Gastroesophageal sphincter (tissue), 4 donors: Measurements from ENCODE around the gene MRPL40. TPM values are rescaled to one million over a fixed set of nuclear protein-coding genes. Genes with fewer than 3 reads are reported as not detected.

Experiments
- ATAC-seq: fragments of 150-250 bp; one replicate; pipeline ENCODE4 v1.9.1; 2016; ENCODE audit warnings: mild to moderate bottlenecking, moderate library complexity
- H3K27ac ChIP-seq, 4 donors: fragments of 200-600 bp; sonication (generic) in 3 of 4; 1 replicate in 3 of 4; 2 replicates in 1 of 4; pipeline ENCODE4 v1.5.1; 2016 to 2019
- H3K27me3 ChIP-seq: fragments of 200-600 bp; sonication (generic); one replicate; pipeline ENCODE4 v1.5.1; 2019
- H3K36me3 ChIP-seq, 2 donors: fragments of 200-600 bp; sonication (generic); one replicate each; pipeline ENCODE4 v1.5.1; 2019; ENCODE audit warnings: control low read depth in 1 of 2
- H3K4me1 ChIP-seq, 3 donors: fragments of 200-600 bp; sonication (generic); 1 replicate in 2 of 3; 2 replicates in 1 of 3; pipeline ENCODE4 v1.5.1; 2016 to 2019; ENCODE audit warnings: control low read depth in 2 of 3
- H3K4me3 ChIP-seq, 2 donors: fragments of 200-600 bp; sonication (generic); one replicate each; pipeline ENCODE4 v1.5.1; 2019; ENCODE audit warnings: mild to moderate bottlenecking in 1 of 2, moderate library complexity in 1 of 2
- H3K9me3 ChIP-seq, 3 donors: fragments of 200-600 bp; sonication (generic); one replicate each; pipeline ENCODE4 v1.5.1; 2017 to 2019; ENCODE audit warnings: control low read depth in 2 of 3
- EP300 ChIP-seq: sonication (generic); formaldehyde crosslinking; IDR thresholded peaks from one replicate; pipeline ENCODE4 v1.6.1; 2017; ENCODE audit warnings: antibody characterized with exemption, mild to moderate bottlenecking
- POLR2A ChIP-seq, 2 donors: fragments of 450-650 bp; IDR thresholded peaks; one replicate each; pipeline ENCODE4 v1.6.1; 2017; ENCODE audit warnings: antibody characterized with exemption in 2 of 2, mild to moderate bottlenecking in 2 of 2, moderate library complexity in 1 of 2
- POLR2AphosphoS5 ChIP-seq: sonication (generic); formaldehyde crosslinking; IDR thresholded peaks from one replicate; pipeline ENCODE4 v1.6.1; 2017; ENCODE audit warnings: antibody characterized with exemption
- WGBS, 2 donors: methylation state at CpG; one replicate each; pipeline ENCODE4 v1.1.5; 2018; ENCODE audit warnings: low coverage in 1 of 2; 5-methylcytosine and 5-hydroxymethylcytosine counted together
- total RNA-seq, 4 donors: library from RNA; depleted of rRNA; stranded (reverse); fragments of >200 nt; gene quantifications; one replicate each; pipeline ENCODE4 v1.1.0, GENCODE V29; 2016
- TF ChIP-seq, protein P1 (sequence below), 4 experiments: fragments of 200-600 bp in 2 of 4; fragments of 450-650 bp in 2 of 4; sonication (generic) in 1 of 4; IDR thresholded peaks; one replicate each; pipeline ENCODE4 v1.5.1; 2017 to 2019; ENCODE audit warnings: antibody characterized with exemption in 4 of 4, mild to moderate bottlenecking in 2 of 4, moderate library complexity in 2 of 4

The MRPL40 gene
- total RNA-seq, 4 donors from 2014 or later = 22.8 to 29.1 (median 25.8) TPM

DNA sequence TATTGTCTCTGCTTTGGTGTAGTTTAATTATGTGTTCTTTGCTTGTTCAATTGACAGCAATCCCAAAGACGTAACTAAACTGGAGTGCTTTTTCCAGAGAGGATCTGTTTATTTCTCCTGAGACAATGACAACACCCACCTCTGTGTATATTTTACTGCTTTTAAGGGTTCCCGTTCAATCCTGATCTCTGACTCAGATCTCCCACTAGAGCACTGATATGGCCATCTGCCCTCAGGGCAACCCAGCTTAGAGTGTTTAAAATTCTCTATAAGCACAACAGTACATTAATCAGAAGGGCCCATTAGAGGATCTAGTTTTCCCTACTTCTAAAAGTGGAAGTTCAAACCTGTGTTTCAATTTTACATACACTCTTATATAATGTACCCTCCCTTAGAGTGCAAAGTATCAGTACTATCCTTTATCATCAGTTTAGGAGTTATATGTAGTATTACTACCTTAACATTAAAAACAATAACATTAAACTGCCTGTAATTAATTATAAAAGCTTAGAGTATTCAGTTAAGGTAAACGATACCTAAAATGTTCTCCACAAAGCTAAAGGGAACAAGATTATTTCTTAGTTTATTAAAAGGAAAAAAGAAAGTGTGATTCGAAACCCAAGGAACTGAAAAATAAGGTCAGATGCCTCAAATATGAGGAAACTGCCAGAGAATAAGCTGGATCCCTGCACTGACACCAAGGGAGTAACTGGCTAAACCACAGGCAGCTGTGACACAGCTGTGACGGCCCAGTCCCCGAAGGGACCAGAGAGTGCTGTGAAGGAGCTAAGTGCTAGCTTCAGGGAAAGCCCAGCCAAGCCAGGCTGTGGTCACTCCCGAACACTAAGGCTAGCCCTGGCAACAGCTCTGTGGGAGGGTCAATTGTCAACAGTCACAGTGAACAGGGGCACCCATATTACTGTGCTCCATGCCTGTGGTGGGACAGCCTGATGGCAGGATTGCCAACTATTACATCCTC lies 31.4 kb downstream of the MRPL40 start:
- H3K9me3 ChIP-seq = no peaks in the 10 kb centered on the region
- TF ChIP-seq EP300 = no peak
- TF ChIP-seq POLR2A (IDR thresholded peaks at IDR 0.05) = no peak
- TF ChIP-seq, protein P1, sequence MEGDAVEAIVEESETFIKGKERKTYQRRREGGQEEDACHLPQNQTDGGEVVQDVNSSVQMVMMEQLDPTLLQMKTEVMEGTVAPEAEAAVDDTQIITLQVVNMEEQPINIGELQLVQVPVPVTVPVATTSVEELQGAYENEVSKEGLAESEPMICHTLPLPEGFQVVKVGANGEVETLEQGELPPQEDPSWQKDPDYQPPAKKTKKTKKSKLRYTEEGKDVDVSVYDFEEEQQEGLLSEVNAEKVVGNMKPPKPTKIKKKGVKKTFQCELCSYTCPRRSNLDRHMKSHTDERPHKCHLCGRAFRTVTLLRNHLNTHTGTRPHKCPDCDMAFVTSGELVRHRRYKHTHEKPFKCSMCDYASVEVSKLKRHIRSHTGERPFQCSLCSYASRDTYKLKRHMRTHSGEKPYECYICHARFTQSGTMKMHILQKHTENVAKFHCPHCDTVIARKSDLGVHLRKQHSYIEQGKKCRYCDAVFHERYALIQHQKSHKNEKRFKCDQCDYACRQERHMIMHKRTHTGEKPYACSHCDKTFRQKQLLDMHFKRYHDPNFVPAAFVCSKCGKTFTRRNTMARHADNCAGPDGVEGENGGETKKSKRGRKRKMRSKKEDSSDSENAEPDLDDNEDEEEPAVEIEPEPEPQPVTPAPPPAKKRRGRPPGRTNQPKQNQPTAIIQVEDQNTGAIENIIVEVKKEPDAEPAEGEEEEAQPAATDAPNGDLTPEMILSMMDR (IDR thresholded peaks at IDR 0.05) = no peak
- TF ChIP-seq POLR2AphosphoS5 = no peak
- H3K27me3 ChIP-seq = no peaks in the 10 kb centered on the region
- no peak for ATAC-seq
- H3K4me1 ChIP-seq = no peaks in the 10 kb centered on the region
- 66 to 67% methylated on average over 5 to 7 of the region's 7 CpGs for WGBS, 2 donors
- H3K4me3 ChIP-seq = no peak overlapping the region
- peaks cover 7 to 97% of the 10 kb centered on the region in 2 donors for H3K36me3 ChIP-seq
- no peak overlapping the region for H3K27ac ChIP-seq

DNA sequence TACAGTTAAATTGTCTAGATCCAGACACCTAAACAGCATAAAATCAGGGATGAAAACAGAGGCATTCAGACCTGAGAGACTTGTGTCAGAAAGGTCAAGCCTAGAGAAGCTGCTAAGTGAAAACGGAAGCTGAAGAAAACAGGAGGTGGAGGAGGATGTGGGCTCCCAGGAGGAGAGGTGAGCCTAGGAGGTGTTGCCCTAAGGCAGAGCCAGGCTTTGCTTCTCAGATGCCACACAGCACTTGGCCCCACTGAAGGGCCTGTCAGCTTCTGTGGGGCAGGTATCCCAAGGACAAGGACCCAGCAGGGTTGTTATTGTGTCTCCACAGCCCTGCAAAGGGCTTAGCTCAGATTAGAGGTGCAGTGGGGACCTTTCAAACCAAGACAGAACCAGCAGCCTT lies 32.2 kb downstream of the MRPL40 start:
- Histone ChIP-seq H3K9me3 (no peaks in the 10 kb centered on the region), H3K27me3 (no peaks in the 10 kb centered on the region), H3K36me3 (peaks cover 7 to 97% of the 10 kb centered on the region in 2 donors), H3K4me3 (no peak overlapping the region), H3K27ac (no peak overlapping the region), H3K4me1 (no peaks in the 10 kb centered on the region)
- no peak for TF ChIP-seq POLR2A (IDR thresholded peaks at IDR 0.05)
- no peak for TF ChIP-seq EP300
- TF ChIP-seq POLR2AphosphoS5 = no peak
- TF ChIP-seq, protein P1 (IDR thresholded peaks at IDR 0.05) = no peak
- 82% methylated on average over 1 of the region's 1 CpG; no CpG with 5 or more reads in 1 of the 2 donors for WGBS, 2 donors
- no peak for ATAC-seq

DNA sequence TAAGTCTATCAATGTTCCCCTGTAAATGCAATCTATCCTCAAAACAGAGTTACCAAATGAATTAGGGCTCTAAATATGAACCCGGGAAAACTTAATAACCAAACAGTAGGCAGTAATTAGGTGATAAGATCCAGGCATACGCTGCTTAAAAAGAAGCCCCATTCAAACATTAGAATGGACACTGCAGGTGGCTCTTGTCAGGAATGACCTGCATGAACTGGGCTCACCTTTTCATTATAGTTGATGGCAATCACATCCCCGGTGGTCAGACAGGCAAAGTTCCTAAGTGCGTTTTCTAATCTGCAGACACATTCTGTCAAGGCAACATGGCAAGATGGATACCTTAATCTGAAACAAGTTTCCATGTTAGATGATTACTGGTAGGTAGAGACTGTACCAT lies 32.6 kb downstream of the MRPL40 start:
- ATAC-seq = no peak
- peaks cover 7 to 97% of the 10 kb centered on the region in 2 donors for H3K36me3 ChIP-seq
- H3K27me3 ChIP-seq = no peaks in the 10 kb centered on the region
- TF ChIP-seq POLR2A (IDR thresholded peaks at IDR 0.05) = no peak
- TF ChIP-seq EP300 = no peak
- TF ChIP-seq, protein P1 (IDR thresholded peaks at IDR 0.05) = no peak
- no peak for TF ChIP-seq POLR2AphosphoS5
- H3K4me1 ChIP-seq = no peaks in the 10 kb centered on the region
- no peaks in the 10 kb centered on the region for H3K9me3 ChIP-seq
- H3K4me3 ChIP-seq = no peak overlapping the region
- 38 to 82% methylated on average over 3 to 4 of the region's 4 CpGs for WGBS, 2 donors
- no peak overlapping the region for H3K27ac ChIP-seq

DNA sequence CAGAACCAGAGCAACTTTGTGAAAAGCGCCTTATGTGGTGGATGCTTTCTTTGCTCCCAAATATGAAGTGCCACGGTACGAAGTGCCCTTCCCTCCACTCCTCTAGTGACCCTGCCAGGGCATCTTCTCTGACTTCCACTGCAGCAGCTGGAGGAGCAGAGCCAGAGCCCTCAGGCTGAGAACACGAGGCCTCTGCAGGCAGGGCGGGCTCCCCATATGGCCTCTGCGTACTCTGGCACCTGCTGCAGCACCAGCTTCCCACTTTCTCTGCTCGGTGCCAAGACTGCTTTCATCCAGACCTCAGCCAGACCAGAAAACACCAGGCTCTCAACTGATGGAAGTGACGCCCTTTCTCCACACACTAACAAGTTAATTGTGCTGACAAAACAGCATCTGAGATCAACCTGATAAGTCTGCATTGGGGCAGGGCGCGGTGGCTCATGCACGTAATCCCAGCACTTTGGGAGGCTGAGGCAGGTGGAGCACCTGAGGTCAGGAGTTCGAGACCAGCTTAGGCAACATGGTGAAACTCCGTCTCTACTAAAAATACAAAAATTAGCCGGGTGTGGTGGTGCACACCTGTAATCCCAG lies 33.9 kb downstream of the MRPL40 start:
- WGBS, 2 donors = 87 to 96% methylated on average over 3 to 5 of the region's 14 CpGs
- H3K27ac ChIP-seq = no peak overlapping the region
- H3K4me1 ChIP-seq = no peaks in the 10 kb centered on the region
- no peak for ATAC-seq
- no peaks in the 10 kb centered on the region for H3K27me3 ChIP-seq
- no peak for TF ChIP-seq POLR2AphosphoS5
- TF ChIP-seq, protein P1 (IDR thresholded peaks at IDR 0.05) = no peak
- no peak for TF ChIP-seq POLR2A (IDR thresholded peaks at IDR 0.05)
- no peak for TF ChIP-seq EP300
- peaks cover 7 to 98% of the 10 kb centered on the region in 2 donors for H3K36me3 ChIP-seq
- H3K9me3 ChIP-seq = no peaks in the 10 kb centered on the region
- H3K4me3 ChIP-seq = no peak overlapping the region
